Body of pancreas (tissue), 4 donors: ENCODE data around the gene PPFIA1.

Experiments
- POLR2A ChIP-seq, 3 donors: fragments of 450-650 bp; IDR thresholded peaks; one replicate each; pipeline ENCODE4 v1.6.1; 2016; ENCODE audit warnings: antibody characterized with exemption in 3 of 3, mild to moderate bottlenecking in 2 of 3
- TF ChIP-seq, protein P1 (sequence below), 7 experiments: fragments of 450-650 bp in 4 of 7; fragments of 200-600 bp in 3 of 7; sonication (generic) in 3 of 7; IDR thresholded peaks; one replicate each; pipeline ENCODE4 v1.5.1; 2016 to 2019; ENCODE audit warnings: antibody characterized with exemption in 7 of 7

DNA sequence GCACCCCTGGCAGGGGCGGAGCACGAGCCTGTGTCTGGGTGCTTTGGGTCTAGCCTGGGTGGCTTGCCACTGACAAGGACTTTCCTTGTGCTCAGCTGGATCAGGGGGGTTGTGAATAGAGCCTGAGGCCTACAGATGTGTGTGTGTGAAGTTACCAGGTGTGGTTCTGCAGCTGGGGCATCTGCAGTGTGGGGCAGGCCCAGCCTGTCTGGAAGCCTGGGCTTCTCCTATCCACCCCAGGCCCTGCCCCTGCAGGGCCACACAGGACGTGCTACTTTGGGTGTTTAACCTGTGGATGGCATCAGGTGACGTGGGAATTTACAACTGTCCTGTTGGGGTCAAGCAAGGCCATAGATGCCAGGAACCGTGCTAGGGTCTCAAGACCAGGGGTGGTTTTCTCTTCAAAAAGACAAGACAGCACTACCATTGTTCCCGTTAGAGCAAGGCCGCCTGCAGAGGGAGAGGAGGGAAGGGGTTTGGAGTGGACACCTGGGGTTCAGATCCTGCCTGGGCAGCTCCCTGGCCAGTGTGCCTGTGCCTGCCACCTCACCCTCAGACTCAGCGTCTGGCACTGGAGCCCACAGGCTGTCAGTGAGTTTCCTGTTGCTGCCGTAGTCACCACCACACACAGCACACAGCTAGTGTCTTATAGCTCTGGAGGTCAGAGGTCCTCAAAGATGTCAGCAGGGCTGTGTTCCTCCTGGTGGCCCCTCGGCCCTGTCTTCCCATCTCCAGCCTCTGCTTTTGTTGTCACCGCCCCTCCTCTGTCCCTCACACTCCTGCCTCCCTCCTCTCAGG lies 159.4 kb downstream of the PPFIA1 start:
- TF ChIP-seq, protein P1, sequence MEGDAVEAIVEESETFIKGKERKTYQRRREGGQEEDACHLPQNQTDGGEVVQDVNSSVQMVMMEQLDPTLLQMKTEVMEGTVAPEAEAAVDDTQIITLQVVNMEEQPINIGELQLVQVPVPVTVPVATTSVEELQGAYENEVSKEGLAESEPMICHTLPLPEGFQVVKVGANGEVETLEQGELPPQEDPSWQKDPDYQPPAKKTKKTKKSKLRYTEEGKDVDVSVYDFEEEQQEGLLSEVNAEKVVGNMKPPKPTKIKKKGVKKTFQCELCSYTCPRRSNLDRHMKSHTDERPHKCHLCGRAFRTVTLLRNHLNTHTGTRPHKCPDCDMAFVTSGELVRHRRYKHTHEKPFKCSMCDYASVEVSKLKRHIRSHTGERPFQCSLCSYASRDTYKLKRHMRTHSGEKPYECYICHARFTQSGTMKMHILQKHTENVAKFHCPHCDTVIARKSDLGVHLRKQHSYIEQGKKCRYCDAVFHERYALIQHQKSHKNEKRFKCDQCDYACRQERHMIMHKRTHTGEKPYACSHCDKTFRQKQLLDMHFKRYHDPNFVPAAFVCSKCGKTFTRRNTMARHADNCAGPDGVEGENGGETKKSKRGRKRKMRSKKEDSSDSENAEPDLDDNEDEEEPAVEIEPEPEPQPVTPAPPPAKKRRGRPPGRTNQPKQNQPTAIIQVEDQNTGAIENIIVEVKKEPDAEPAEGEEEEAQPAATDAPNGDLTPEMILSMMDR (IDR thresholded peaks at IDR 0.05), result no peak
- TF ChIP-seq POLR2A (IDR thresholded peaks at IDR 0.05), result no peak
